GM23248 (cell line): ENCODE data around the gene SLC36A3.
"Not testable (repeated sequence)": the region's sequence is repeated elsewhere in the genome, so short reads cannot be mapped to it uniquely, and the experiment has no call there.

Source experiments
- EZH2 ChIP-seq: fragments of 200-600 bp; sonication (generic); IDR thresholded peaks from 2 replicates; pipeline ENCODE4 v1.6.1; 2018; ENCODE audit warnings: antibody characterized with exemption, mild to moderate bottlenecking; ENCODE audit not compliant: insufficient read depth, poor library complexity, severe bottlenecking
- EZH2phosphoT487 ChIP-seq: fragments of 200-600 bp; sonication (generic); IDR thresholded peaks from 2 replicates; pipeline ENCODE4 v1.6.1; 2018; ENCODE audit warnings: antibody characterized with exemption, moderate library complexity, mild to moderate bottlenecking, low read depth; ENCODE audit not compliant: insufficient read depth

- TF ChIP-seq EZH2phosphoT487, EZH2: not testable (repeated sequence)
These were observed 5.7 kb upstream of the SLC36A3 start for GRCh38 chr5:151309266-151309665.
